ENCODE results near the gene PZP. TPM values are rescaled to one million over a fixed set of nuclear protein-coding genes. Genes with fewer than 3 reads are reported as not detected.

The PZP gene
- total RNA-seq, 3 donors from 2014 or later: under 0.01 to 0.80 TPM; not detected in 1

DNA sequence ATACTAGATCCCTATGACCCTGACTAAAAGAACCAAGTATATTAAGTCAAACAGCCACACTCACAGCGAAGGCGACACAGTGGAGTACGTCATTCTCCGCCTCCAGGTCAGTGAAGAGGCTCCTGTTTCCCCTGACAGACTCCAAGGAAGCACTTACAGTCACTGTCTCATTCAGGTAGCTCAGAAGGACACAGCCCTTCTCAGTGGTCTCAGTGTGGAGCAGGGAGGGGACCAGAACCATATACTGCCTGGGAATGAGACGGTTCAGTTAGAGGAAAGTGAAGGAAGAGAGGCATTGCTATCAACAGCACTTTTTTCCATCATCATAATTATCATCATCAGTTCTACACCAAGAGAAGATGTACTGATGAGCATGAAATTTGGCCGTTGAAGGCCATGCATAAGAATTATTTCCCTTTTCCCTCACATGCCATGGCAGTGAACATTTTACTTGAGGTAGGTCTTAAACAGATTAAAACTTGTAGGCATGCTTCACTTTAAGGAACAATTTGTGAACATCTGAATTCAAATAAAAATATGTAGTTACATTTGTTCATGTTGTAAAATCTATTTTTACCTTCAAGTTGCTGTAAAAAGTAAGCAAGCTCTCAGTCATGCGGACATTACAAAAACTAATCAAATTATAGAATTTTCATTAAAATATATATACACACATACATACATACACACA, 94.8 kb downstream of the PZP start:
- peak overlapping the region; percentile 39 to 62 (median 44) for H3K4me3 ChIP-seq
- no peaks in the 10 kb centered on the region for H3K9me3 ChIP-seq
- intact Hi-C loops (cut with DNase I; ENCODE audit: low total_unique reads): no loop called here
- DNase-seq (ENCODE audit: low spot score in 2 of 2): no peak
- TF ChIP-seq CTCF (IDR thresholded peaks at IDR 0.05) (no peak), POLR2AphosphoS5 (IDR thresholded peaks at IDR 0.05) (no peak), POLR2A (IDR thresholded peaks at IDR 0.05) (no peak)
- no peaks in the 10 kb centered on the region for H3K27me3 ChIP-seq
- H3K4me1 ChIP-seq: no peaks in the 10 kb centered on the region
- no peaks in the 10 kb centered on the region for H3K36me3 ChIP-seq
- H3K27ac ChIP-seq: peak overlapping the region; percentile 52 to 67

GRCh38 chr12:9112076-9112853, 95.9 kb downstream of the PZP start:
- intact Hi-C loops (cut with DNase I; ENCODE audit: low total_unique reads): no loop called here
- H3K36me3 ChIP-seq: no peaks in the 10 kb centered on the region
- no peaks in the 10 kb centered on the region for H3K4me1 ChIP-seq
- H3K9me3 ChIP-seq: no peaks in the 10 kb centered on the region
- H3K27me3 ChIP-seq: no peaks in the 10 kb centered on the region
- no peak for TF ChIP-seq POLR2AphosphoS5 (IDR thresholded peaks at IDR 0.05)
- TF ChIP-seq CTCF (IDR thresholded peaks at IDR 0.05): no peak
- no peak for TF ChIP-seq POLR2A (IDR thresholded peaks at IDR 0.05)
- H3K4me3 ChIP-seq: peak overlapping the region in 2 of 3 donors; percentile 44 to 62
- no peak for DNase-seq (ENCODE audit: low spot score in 2 of 2)
- peak overlapping the region; percentile 38 to 52 for H3K27ac ChIP-seq

- Histone ChIP-seq H3K4me1 (no peaks in the 10 kb centered on the region), H3K27ac (peak overlapping the region in 1 of 2 donors; percentile 1), H3K9me3 (no peaks in the 10 kb centered on the region), H3K36me3 (no peaks in the 10 kb centered on the region), H3K4me3 (peak overlapping the region in 1 of 3 donors; percentile 62), H3K27me3 (no peaks in the 10 kb centered on the region)
- TF ChIP-seq CTCF (IDR thresholded peaks at IDR 0.05) (no peak), POLR2AphosphoS5 (IDR thresholded peaks at IDR 0.05) (no peak), POLR2A (IDR thresholded peaks at IDR 0.05) (no peak)
- DNase-seq (ENCODE audit: low spot score in 2 of 2): no peak
- intact Hi-C loops (cut with DNase I; ENCODE audit: low total_unique reads): no loop called here
Observed at GRCh38 chr12:9111525-9111924, 96.7 kb downstream of the PZP start.

GRCh38 chr12:9109737-9110491, 98.3 kb downstream of the PZP start:
- no peak overlapping the region for H3K27ac ChIP-seq
- H3K4me1 ChIP-seq: no peaks in the 10 kb centered on the region
- H3K36me3 ChIP-seq: no peaks in the 10 kb centered on the region
- no peak overlapping the region for H3K4me3 ChIP-seq
- no peak for TF ChIP-seq POLR2AphosphoS5 (IDR thresholded peaks at IDR 0.05)
- no peak for TF ChIP-seq POLR2A (IDR thresholded peaks at IDR 0.05)
- no peak for TF ChIP-seq CTCF (IDR thresholded peaks at IDR 0.05)
- H3K27me3 ChIP-seq: no peaks in the 10 kb centered on the region
- intact Hi-C loops (cut with DNase I; ENCODE audit: low total_unique reads): no loop called here
- DNase-seq (ENCODE audit: low spot score in 2 of 2): no peak
- H3K9me3 ChIP-seq: no peaks in the 10 kb centered on the region

DNA sequence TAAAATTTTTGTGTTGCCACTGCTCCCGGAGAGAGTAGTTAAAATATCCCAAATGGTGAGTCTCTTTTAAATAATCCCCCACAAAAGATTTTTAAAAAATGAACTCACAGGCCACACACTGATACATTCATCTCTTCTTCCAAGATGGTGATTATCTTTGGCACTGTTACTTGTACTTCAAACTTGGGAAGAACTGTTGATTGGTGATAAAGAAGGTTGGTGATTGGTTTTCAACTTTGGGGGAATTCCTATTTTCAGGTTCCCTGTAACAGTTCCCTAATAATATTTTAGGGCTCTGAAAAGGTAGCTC, 99.0 kb downstream of the PZP start:
- Histone ChIP-seq H3K27ac (no peak overlapping the region), H3K4me1 (no peaks in the 10 kb centered on the region), H3K27me3 (no peaks in the 10 kb centered on the region), H3K4me3 (no peak overlapping the region), H3K9me3 (no peaks in the 10 kb centered on the region), H3K36me3 (no peaks in the 10 kb centered on the region)
- intact Hi-C loops (cut with DNase I; ENCODE audit: low total_unique reads): no loop called here
- TF ChIP-seq CTCF (IDR thresholded peaks at IDR 0.05) (no peak), POLR2A (IDR thresholded peaks at IDR 0.05) (no peak), POLR2AphosphoS5 (IDR thresholded peaks at IDR 0.05) (no peak)
- DNase-seq (ENCODE audit: low spot score in 2 of 2): no peak
